Mesendoderm (in vitro differentiated cells): ENCODE results near the gene SLC7A7. TPM values are rescaled to one million over a fixed set of nuclear protein-coding genes. Genes with fewer than 3 reads are reported as not detected.

Experiments
- small RNA-seq: library from polyadenylated mRNA; stranded (forward); fragments of <200 nt; extraction: miRNeasy Mini kit (QIAGEN cat#:217004); gene quantifications from one replicate; pipeline ENCODE3, GENCODE V24; 2013; ENCODE audit not compliant: insufficient read depth

SLC7A7 gene

Small RNA genes lying within 50 kb of the gene (small RNA-seq; reads per million reads assigned to genes)
- gene RF00019 = not detected
- gene RF00588 = not detected
